Measurements from ENCODE around the gene LAIR2. TPM values are rescaled to one million over a fixed set of nuclear protein-coding genes. Genes with fewer than 3 reads are reported as not detected.

Gene LAIR2
- total RNA-seq, result not detected
- polyA plus RNA-seq, result not detected
- long read RNA-seq, donor 1, result 0 reads
- long read RNA-seq, donor 2, result 0 reads
- long read RNA-seq, donor 3, result 0 reads

- Histone ChIP-seq H3K9me3 (no peaks in the 10 kb centered on the region), H3K4me3 (no peak within 1 kb of the TSS), H3K4me1 (ENCODE audit: insufficient read depth) (no peaks in the 10 kb centered on the region), H3K27ac (no peak within 1 kb of the TSS), H3K36me3 (no peaks in the 10 kb centered on the region), H3K27me3 (no peaks in the 10 kb centered on the region)
- 62 to 74% (median 70%) methylated on average over 14 of the region's 14 CpGs for WGBS, 3 donors
- no peak for DNase-seq
- no peak for TF ChIP-seq CTCF (IDR thresholded peaks at IDR 0.05)
- TF ChIP-seq POLR2A (IDR thresholded peaks at IDR 0.05), result no peak
- TF ChIP-seq EP300 (IDR thresholded peaks at IDR 0.05), result no peak
- intact Hi-C loops (cut with DNase I), result no loop called here
Measured at GRCh38 chr19:54502518-54503048, at the start of gene LAIR2. Gene LAIR2 (plus strand): TSS chr19:54502831. CDS start chr19:54502919, 88 bp downstream.

- TF ChIP-seq CTCF (IDR thresholded peaks at IDR 0.05), result no peak
- TF ChIP-seq POLR2A (IDR thresholded peaks at IDR 0.05), result no peak
- TF ChIP-seq EP300 (IDR thresholded peaks at IDR 0.05), result no peak
- no peak for DNase-seq
- peaks cover 6% of the 10 kb centered on the region for H3K4me1 ChIP-seq (ENCODE audit: insufficient read depth)
- H3K9me3 ChIP-seq, result no peaks in the 10 kb centered on the region
- no peaks in the 10 kb centered on the region for H3K36me3 ChIP-seq
- H3K4me3 ChIP-seq, result no peak overlapping the region
- no peak overlapping the region for H3K27ac ChIP-seq
- intact Hi-C loops (cut with DNase I), result no loop called here
- 86 to 91% (median 87%) methylated on average over 31 of the region's 31 CpGs for WGBS, 3 donors
- H3K27me3 ChIP-seq, result no peaks in the 10 kb centered on the region
Measured at GRCh38 chr19:54453921-54454780, 48.5 kb upstream of the LAIR2 start.

GRCh38 chr19:54454781-54455675 is 47.6 kb upstream of the LAIR2 start:
- intact Hi-C loops (cut with DNase I), result no loop called here
- H3K36me3 ChIP-seq, result no peaks in the 10 kb centered on the region

More at GRCh38 chr19:54454781-54455675, 47.6 kb upstream of the LAIR2 start:
- H3K27me3 ChIP-seq, result no peaks in the 10 kb centered on the region
- H3K9me3 ChIP-seq, result no peaks in the 10 kb centered on the region
- whole genome bisulfite sequencing, 3 donors, result 88 to 90% (median 90%) methylated on average over 33 of the region's 33 CpGs
- peaks cover 6% of the 10 kb centered on the region for H3K4me1 ChIP-seq (ENCODE audit: insufficient read depth)
- no peak for DNase-seq
- no peak overlapping the region for H3K27ac ChIP-seq
- H3K4me3 ChIP-seq, result no peak overlapping the region
- TF ChIP-seq POLR2A (IDR thresholded peaks at IDR 0.05) (no peak), EP300 (IDR thresholded peaks at IDR 0.05) (no peak), CTCF (IDR thresholded peaks at IDR 0.05) (no peak)
